Measurements from ENCODE around the gene ERAP2.

ERAP2 gene

GRCh38 chr5:96835791-96836191, 40.5 kb upstream of the ERAP2 start:
- Histone ChIP-seq H4K91ac (ENCODE audit: low read length) (no peak overlapping the region), H3K9ac (ENCODE audit: low read length) (no peak overlapping the region), H3K27me3 (ENCODE audit: control insufficient read depth in 1 of 2, insufficient read depth in 1 of 2, low read length in 2 of 2) (no peaks in the 10 kb centered on the region), H3K9me3 (ENCODE audit: control insufficient read depth, low read length) (no peaks in the 10 kb centered on the region), H3K18ac (ENCODE audit: low read depth in 1 of 2, low read length in 2 of 2) (no peak overlapping the region), H2AFZ (ENCODE audit: low read depth, low read length) (no peak overlapping the region), H3K23ac (ENCODE audit: low read length in 2 of 2) (no peak overlapping the region), H3K27ac (ENCODE audit: low read length, poor library complexity, severe bottlenecking) (no peak overlapping the region), H3K79me1 (replicated peaks; ENCODE audit: low read length, poor library complexity, severe bottlenecking) (no peaks in the 10 kb centered on the region), H2BK120ac (ENCODE audit: low read depth, low read length) (no peak overlapping the region), H2BK5ac (ENCODE audit: low read depth, low read length, poor library complexity, severe bottlenecking) (no peak overlapping the region), H3K4me3 (ENCODE audit: insufficient read depth in 1 of 2, low read depth in 1 of 2, low read length in 2 of 2) (no peak overlapping the region), H3K4me2 (ENCODE audit: low read length, poor library complexity, severe bottlenecking) (no peak overlapping the region), H2BK12ac (ENCODE audit: low read length in 2 of 2) (no peak overlapping the region), H2BK15ac (ENCODE audit: low read depth, poor library complexity, severe bottlenecking) (no peak overlapping the region), H4K8ac (ENCODE audit: low read length) (no peak overlapping the region), H3K36me3 (ENCODE audit: control insufficient read depth in 1 of 2, insufficient read depth in 2 of 2, low read depth in 1 of 2, low read length in 2 of 2) (no peaks in the 10 kb centered on the region), H3K4ac (ENCODE audit: low read depth in 1 of 2, low read length in 2 of 2) (no peak overlapping the region), H3K14ac (ENCODE audit: low read length in 2 of 2) (no peak overlapping the region), H3K4me1 (ENCODE audit: control insufficient read depth, insufficient read depth, low read depth, low read length) (no peaks in the 10 kb centered on the region), H2AK5ac (ENCODE audit: low read length, severe bottlenecking) (no peak overlapping the region)
- no peak for DNase-seq
- WGBS: no CpG with 5 or more reads among the region's 2 CpGs

- H3K9me3 ChIP-seq (ENCODE audit: control insufficient read depth, low read length): no peaks in the 10 kb centered on the region
- no peak overlapping the region for H3K27ac ChIP-seq (ENCODE audit: low read length, poor library complexity, severe bottlenecking)
- no peak overlapping the region for H3K18ac ChIP-seq (ENCODE audit: low read depth in 1 of 2, low read length in 2 of 2)
- H3K4me3 ChIP-seq (ENCODE audit: insufficient read depth in 1 of 2, low read depth in 1 of 2, low read length in 2 of 2): no peak overlapping the region
- no peak overlapping the region for H3K14ac ChIP-seq (ENCODE audit: low read length in 2 of 2)
- no peak overlapping the region for H2AFZ ChIP-seq (ENCODE audit: low read depth, low read length)
- H2BK12ac ChIP-seq (ENCODE audit: low read length in 2 of 2): no peak overlapping the region
- H3K79me1 ChIP-seq (replicated peaks; ENCODE audit: low read length, poor library complexity, severe bottlenecking): no peaks in the 10 kb centered on the region
- no peak overlapping the region for H2BK120ac ChIP-seq (ENCODE audit: low read depth, low read length)
- H3K4ac ChIP-seq (ENCODE audit: low read depth in 1 of 2, low read length in 2 of 2): no peak overlapping the region
- H3K27me3 ChIP-seq (ENCODE audit: control insufficient read depth in 1 of 2, insufficient read depth in 1 of 2, low read length in 2 of 2): no peaks in the 10 kb centered on the region
- no peak overlapping the region for H4K91ac ChIP-seq (ENCODE audit: low read length)
- H3K4me2 ChIP-seq (ENCODE audit: low read length, poor library complexity, severe bottlenecking): no peak overlapping the region
- no CpG with 5 or more reads among the region's 1 CpG for WGBS
- H2AK5ac ChIP-seq (ENCODE audit: low read length, severe bottlenecking): no peak overlapping the region
- H2BK15ac ChIP-seq (ENCODE audit: low read depth, poor library complexity, severe bottlenecking): no peak overlapping the region
- H3K23ac ChIP-seq (ENCODE audit: low read length in 2 of 2): no peak overlapping the region
- no peak overlapping the region for H3K9ac ChIP-seq (ENCODE audit: low read length)
- H2BK5ac ChIP-seq (ENCODE audit: low read depth, low read length, poor library complexity, severe bottlenecking): no peak overlapping the region
- DNase-seq: no peak
- H3K4me1 ChIP-seq (ENCODE audit: control insufficient read depth, insufficient read depth, low read depth, low read length): no peaks in the 10 kb centered on the region
- no peaks in the 10 kb centered on the region for H3K36me3 ChIP-seq (ENCODE audit: control insufficient read depth in 1 of 2, insufficient read depth in 2 of 2, low read depth in 1 of 2, low read length in 2 of 2)
- H4K8ac ChIP-seq (ENCODE audit: low read length): no peak overlapping the region
These were observed 39.5 kb upstream of the ERAP2 start for GRCh38 chr5:96836817-96837216.

- H3K4me2 ChIP-seq (ENCODE audit: low read length, poor library complexity, severe bottlenecking): no peak overlapping the region
- H2AFZ ChIP-seq (ENCODE audit: low read depth, low read length): no peak overlapping the region
- H3K27ac ChIP-seq (ENCODE audit: low read length, poor library complexity, severe bottlenecking): no peak overlapping the region
- H2BK120ac ChIP-seq (ENCODE audit: low read depth, low read length): no peak overlapping the region
- no peak overlapping the region for H2BK15ac ChIP-seq (ENCODE audit: low read depth, poor library complexity, severe bottlenecking)
- H4K91ac ChIP-seq (ENCODE audit: low read length): no peak overlapping the region
- H3K4ac ChIP-seq (ENCODE audit: low read depth in 1 of 2, low read length in 2 of 2): no peak overlapping the region
- no peaks in the 10 kb centered on the region for H3K9me3 ChIP-seq (ENCODE audit: control insufficient read depth, low read length)
- no peak overlapping the region for H3K18ac ChIP-seq (ENCODE audit: low read depth in 1 of 2, low read length in 2 of 2)
- H3K36me3 ChIP-seq (ENCODE audit: control insufficient read depth in 1 of 2, insufficient read depth in 2 of 2, low read depth in 1 of 2, low read length in 2 of 2): no peaks in the 10 kb centered on the region
- H3K79me1 ChIP-seq (replicated peaks; ENCODE audit: low read length, poor library complexity, severe bottlenecking): no peaks in the 10 kb centered on the region
- H2AK5ac ChIP-seq (ENCODE audit: low read length, severe bottlenecking): no peak overlapping the region
- H3K23ac ChIP-seq (ENCODE audit: low read length in 2 of 2): no peak overlapping the region
- no peaks in the 10 kb centered on the region for H3K4me1 ChIP-seq (ENCODE audit: control insufficient read depth, insufficient read depth, low read depth, low read length)
- no peak overlapping the region for H3K9ac ChIP-seq (ENCODE audit: low read length)
- no peak for DNase-seq
- WGBS: 83% methylated on average over 14 of the region's 14 CpGs
- H2BK12ac ChIP-seq (ENCODE audit: low read length in 2 of 2): no peak overlapping the region
- H3K27me3 ChIP-seq (ENCODE audit: control insufficient read depth in 1 of 2, insufficient read depth in 1 of 2, low read length in 2 of 2): no peaks in the 10 kb centered on the region
- H2BK5ac ChIP-seq (ENCODE audit: low read depth, low read length, poor library complexity, severe bottlenecking): no peak overlapping the region
- no peak overlapping the region for H3K14ac ChIP-seq (ENCODE audit: low read length in 2 of 2)
- H3K4me3 ChIP-seq (ENCODE audit: insufficient read depth in 1 of 2, low read depth in 1 of 2, low read length in 2 of 2): no peak overlapping the region
- no peak overlapping the region for H4K8ac ChIP-seq (ENCODE audit: low read length)
These were observed 39.0 kb upstream of the ERAP2 start for GRCh38 chr5:96837303-96837702.

- Histone ChIP-seq H3K4me3 (ENCODE audit: insufficient read depth in 1 of 2, low read depth in 1 of 2, low read length in 2 of 2) (no peak overlapping the region), H3K14ac (ENCODE audit: low read length in 2 of 2) (no peak overlapping the region), H3K4me2 (ENCODE audit: low read length, poor library complexity, severe bottlenecking) (no peak overlapping the region), H3K18ac (ENCODE audit: low read depth in 1 of 2, low read length in 2 of 2) (peak overlapping the region in 1 of 2 experiments; percentile 43), H3K36me3 (ENCODE audit: control insufficient read depth in 1 of 2, insufficient read depth in 2 of 2, low read depth in 1 of 2, low read length in 2 of 2) (no peaks in the 10 kb centered on the region), H4K8ac (ENCODE audit: low read length) (no peak overlapping the region), H3K9me3 (ENCODE audit: control insufficient read depth, low read length) (no peaks in the 10 kb centered on the region), H2AFZ (ENCODE audit: low read depth, low read length) (no peak overlapping the region), H2BK12ac (ENCODE audit: low read length in 2 of 2) (no peak overlapping the region), H3K27me3 (ENCODE audit: control insufficient read depth in 1 of 2, insufficient read depth in 1 of 2, low read length in 2 of 2) (no peaks in the 10 kb centered on the region), H2AK5ac (ENCODE audit: low read length, severe bottlenecking) (no peak overlapping the region), H3K79me1 (replicated peaks; ENCODE audit: low read length, poor library complexity, severe bottlenecking) (no peaks in the 10 kb centered on the region), H4K91ac (ENCODE audit: low read length) (no peak overlapping the region), H2BK120ac (ENCODE audit: low read depth, low read length) (no peak overlapping the region), H3K27ac (ENCODE audit: low read length, poor library complexity, severe bottlenecking) (no peak overlapping the region), H3K4me1 (ENCODE audit: control insufficient read depth, insufficient read depth, low read depth, low read length) (no peaks in the 10 kb centered on the region), H2BK5ac (ENCODE audit: low read depth, low read length, poor library complexity, severe bottlenecking) (no peak overlapping the region), H3K9ac (ENCODE audit: low read length) (no peak overlapping the region), H2BK15ac (ENCODE audit: low read depth, poor library complexity, severe bottlenecking) (no peak overlapping the region), H3K4ac (ENCODE audit: low read depth in 1 of 2, low read length in 2 of 2) (no peak overlapping the region), H3K23ac (ENCODE audit: low read length in 2 of 2) (no peak overlapping the region)
- 96% methylated on average over 2 of the region's 2 CpGs for WGBS
- DNase-seq: no peak
These were observed 37.9 kb upstream of the ERAP2 start for GRCh38 chr5:96838201-96839070.

All from mesenchymal stem cell (in vitro differentiated cells and primary cell).